NCI-H524 treated with DMSO at 0.1 percent for 48 hours (cell line): ENCODE measurements around the gene SARS1.
"Not testable (repeated sequence)": the region's sequence is repeated elsewhere in the genome, so short reads cannot be mapped to it uniquely, and the experiment has no call there.

Experiments used
- DNase-seq: peaks from one replicate; lab custom pipeline; 2025; lab: John Stamatoyannopoulos, UW

The SARS1 gene

DNA sequence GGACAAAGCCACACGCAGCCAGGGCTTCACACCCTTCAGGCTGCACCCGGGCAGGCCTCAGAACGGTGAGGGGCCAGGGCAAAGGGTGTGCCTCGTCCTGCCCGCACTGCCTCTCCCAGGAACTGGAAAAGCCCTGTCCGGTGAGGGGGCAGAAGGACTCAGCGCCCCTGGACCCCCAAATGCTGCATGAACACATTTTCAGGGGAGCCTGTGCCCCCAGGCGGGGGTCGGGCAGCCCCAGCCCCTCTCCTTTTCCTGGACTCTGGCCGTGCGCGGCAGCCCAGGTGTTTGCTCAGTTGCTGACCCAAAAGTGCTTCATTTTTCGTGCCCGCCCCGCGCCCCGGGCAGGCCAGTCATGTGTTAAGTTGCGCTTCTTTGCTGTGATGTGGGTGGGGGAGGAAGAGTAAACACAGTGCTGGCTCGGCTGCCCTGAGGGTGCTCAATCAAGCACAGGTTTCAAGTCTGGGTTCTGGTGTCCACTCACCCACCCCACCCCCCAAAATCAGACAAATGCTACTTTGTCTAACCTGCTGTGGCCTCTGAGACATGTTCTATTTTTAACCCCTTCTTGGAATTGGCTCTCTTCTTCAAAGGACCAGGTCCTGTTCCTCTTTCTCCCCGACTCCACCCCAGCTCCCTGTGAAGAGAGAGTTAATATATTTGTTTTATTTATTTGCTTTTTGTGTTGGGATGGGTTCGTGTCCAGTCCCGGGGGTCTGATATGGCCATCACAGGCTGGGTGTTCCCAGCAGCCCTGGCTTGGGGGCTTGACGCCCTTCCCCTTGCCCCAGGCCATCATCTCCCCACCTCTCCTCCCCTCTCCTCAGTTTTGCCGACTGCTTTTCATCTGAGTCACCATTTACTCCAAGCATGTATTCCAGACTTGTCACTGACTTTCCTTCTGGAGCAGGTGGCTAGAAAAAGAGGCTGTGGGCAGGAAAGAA is 61.1 kb downstream of the SARS1 start:
- no peak for DNase-seq

GRCh38 chr1:109275706-109276345 is 62.1 kb downstream of the SARS1 start:
- DNase-seq = no peak

DNA sequence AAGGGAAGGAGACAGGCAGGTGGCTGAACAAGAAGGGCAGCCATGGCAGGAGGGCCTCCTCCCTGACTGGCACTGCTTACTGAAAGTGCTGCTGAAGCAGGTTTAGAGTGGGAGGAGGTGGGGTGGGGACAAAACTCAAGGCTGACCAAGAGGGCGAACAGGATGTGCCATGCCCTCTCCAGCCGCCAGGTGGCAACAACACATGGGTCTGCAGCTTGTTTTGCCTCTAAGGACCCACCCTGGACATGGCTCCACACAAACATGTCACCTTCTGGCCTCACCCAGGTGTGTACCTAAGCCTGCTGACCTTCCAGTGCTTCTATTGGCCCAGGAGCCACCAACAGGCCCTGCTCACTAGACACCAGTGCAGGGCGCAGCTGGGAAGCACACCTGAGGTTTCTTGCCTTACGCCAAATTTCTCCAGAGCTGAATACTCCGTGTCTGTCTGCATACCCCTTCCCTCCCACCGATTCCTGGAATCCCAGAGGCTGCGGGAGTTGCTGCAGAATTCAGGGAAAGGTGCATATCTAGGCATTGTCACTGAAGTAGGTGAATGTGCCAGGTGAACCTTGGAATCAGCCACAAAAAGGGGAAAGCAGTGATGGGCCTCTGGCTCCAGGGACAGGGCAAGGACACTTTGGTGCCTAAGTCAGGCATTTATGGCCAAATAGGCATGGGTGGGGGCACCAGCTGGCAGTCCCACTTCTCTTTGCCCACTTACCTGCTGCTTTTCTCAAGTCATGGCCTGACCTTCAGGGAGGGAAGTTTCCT is 63.9 kb downstream of the SARS1 start:
- DNase-seq = peak; percentile 15

GRCh38 chr1:109279615-109280278 is 66.0 kb downstream of the SARS1 start:
- DNase-seq = no peak

- DNase-seq = no peak
Observed at GRCh38 chr1:109280862-109281261, 67.1 kb downstream of the SARS1 start.

DNA sequence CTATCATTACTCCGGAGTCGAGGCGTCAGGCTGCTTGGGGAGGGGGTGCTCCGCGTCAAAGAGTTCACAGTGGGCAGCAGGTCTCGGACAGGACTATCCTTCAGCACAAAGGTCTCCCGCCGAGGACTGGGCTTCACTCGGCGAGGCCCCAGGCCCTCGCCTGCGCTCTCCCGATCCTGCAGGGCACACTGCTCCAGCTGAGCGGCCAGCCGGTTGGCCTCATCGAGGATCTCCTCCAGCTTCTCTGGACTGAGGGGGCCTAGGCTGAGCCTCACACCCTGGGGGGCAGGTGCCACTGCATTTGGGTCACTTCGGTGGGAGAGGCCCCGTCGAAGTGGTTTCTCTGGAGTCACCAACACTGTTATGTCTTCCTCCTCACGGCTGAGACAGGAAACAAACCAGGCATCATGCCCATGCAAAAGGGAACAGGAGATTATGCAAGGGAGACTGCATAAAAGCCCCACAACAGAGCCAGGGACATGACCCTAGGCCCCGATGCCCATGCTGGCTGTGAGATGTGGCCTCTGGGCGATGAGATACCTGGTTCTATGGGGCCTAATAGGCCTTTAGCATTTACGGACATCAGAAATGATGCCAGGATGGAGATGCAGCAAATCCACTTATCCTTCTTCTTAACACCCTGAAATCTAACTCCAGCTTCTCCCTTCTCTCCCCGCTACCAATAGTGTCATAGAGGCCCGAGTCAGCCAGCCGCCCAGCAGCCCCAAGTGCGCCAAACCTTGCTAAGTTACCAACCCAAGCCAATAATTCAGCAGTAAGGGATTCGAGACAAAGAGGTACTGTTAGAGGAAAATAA is 68.2 kb downstream of the SARS1 start:
- no peak for DNase-seq

DNA sequence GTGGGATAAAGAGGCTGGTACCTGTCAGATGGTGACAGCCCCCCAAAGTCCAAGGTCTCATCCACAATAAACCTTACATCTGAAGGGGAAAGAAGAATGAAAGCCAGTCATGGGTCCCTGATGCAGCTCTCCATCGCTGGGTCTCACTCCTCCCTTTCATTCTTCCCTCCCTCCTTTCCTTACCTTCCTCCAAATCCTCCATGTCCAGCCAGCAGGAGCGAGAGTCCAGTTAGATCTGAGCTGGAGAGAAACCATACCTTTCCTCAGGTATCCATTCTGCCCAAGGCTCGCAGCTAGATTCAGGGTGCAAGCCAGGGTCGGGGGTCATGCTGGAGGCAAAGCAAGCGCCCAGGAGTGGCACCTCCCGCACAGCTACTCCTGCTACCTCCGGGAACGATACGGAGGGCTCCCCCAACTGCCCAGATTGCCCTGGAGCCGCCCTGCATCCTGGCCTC is 68.8 kb downstream of the SARS1 start:
- no peak for DNase-seq

DNA sequence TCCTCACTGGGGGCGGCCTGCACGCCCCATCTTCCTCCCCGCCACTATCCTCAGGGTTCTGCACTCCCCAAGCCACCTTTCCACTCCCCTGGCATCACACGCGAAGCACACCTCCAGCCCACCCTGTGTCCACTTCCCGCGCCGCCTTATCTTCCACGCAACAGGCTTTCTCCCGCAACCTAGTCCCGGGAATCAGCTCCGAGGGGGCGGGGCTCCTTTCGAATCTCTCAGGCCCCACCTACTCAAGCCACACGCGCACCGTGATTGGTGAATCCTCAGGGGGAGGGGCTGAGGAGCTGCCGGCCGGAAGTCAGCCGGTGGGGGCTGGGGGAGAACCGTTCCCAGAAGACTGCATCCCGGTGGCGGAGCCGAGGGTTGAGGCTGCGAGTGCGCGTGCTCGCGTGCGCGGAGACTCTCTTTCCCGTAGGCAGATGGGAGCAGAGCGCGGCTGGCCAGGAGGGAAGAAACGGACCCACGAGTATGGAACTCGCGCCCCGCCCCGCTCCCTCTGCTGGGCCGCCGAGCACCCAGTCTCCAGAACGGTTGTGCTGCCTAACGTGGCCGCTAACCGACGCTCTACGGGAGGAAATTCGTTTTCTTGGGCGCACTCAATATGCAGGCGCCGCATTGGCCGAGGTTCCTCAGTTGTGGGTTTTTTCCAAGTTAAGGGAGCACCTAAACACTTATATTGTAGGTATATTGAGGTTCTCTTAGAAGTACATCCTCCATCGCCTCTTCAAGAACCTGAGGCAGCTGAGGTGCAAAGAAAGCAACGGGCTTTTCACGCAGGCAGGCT is 69.4 kb downstream of the SARS1 start, which contains the start of gene PSRC1:
Gene PSRC1, minus strand, starts transcription at position 194 of the 796 bp plus-strand sequence.
- DNase-seq = peak; percentile 88

GRCh38 chr1:109283748-109284600 is 70.3 kb downstream of the SARS1 start:
- DNase-seq = no peak

- not testable (repeated sequence) for DNase-seq
Observed at GRCh38 chr1:109286762-109287161, 73.0 kb downstream of the SARS1 start.
